K562 (cell line): ENCODE data around the gene UNC80. TPM values are rescaled to one million over a fixed set of nuclear protein-coding genes. Genes with fewer than 3 reads are reported as not detected.

ENCODE experiments used
- ATAC-seq: fragments of 200-7000 bp; cut with Tn5 transposase; 3 replicates; pipeline ENCODE4 v1.9.1; 2020; ENCODE audit warnings: moderate library complexity
- BruUV-seq: library from RNA; stranded (reverse); fragments of 400-500 nt; replicated peaks from 2 replicates; lab custom pipeline; 2021; lab: Mats Ljungman, UMichigan
- CTCF ChIA-PET: fragments of 300-600 bp; formaldehyde crosslinking; extraction: SDS; loops from one replicate; lab custom pipeline; 2021; ENCODE audit warnings: low intra/inter-chr PET ratio; lab: Yijun Ruan, JAX
- POLR2A ChIA-PET: fragments of 300-600, 350-650 bp; sonication (Branson Sonifier 250); formaldehyde crosslinking; extraction: SDS; loops from one replicate; lab custom pipeline; 2021; ENCODE audit warnings: antibody characterized with exemption, inconsistent platforms; lab: Yijun Ruan, JAX
- DNase-seq, 4 experiments: peaks; one replicate each; pipeline versions ENCODE4 v3.0.0 to v3.0.0-alpha.2; 2011 to 2018; ENCODE audit warnings: low spot score in 3 of 4, mixed read lengths in 3 of 4; ENCODE audit errors: extremely low read depth in 1 of 4
- FAIRE-seq: peaks from 2 replicates; lab custom pipeline; 2011; peaks lifted over from hg19 to GRCh38; lab: Jason Lieb, UNC
- H2AFZ ChIP-seq: 2 replicates; pipeline ENCODE4 v1.6.0; 2011; ENCODE audit warnings: low read depth, low read length, control low read depth, inconsistent platforms
- H3K27ac ChIP-seq: fragments of 200-600 bp; 3 replicates; pipeline ENCODE4 v1.8.0; 2011; ENCODE audit warnings: low read depth, mild to moderate bottlenecking, control low read depth, inconsistent platforms, low read length, moderate library complexity, mixed read lengths; ENCODE audit errors: extremely low read depth
- H3K27me3 ChIP-seq, 2 experiments: fragments of 300-600 bp in 1 of 2; 2 replicates in 1 of 2; 3 replicates in 1 of 2; pipeline versions ENCODE4 v1.6.0 to v1.8.0; 2011; ENCODE audit warnings: inconsistent platforms in 2 of 2, low read length in 2 of 2, mild to moderate bottlenecking in 1 of 2, mixed read lengths in 1 of 2, moderate library complexity in 1 of 2; ENCODE audit not compliant: control insufficient read depth in 2 of 2, insufficient read depth in 2 of 2
- H3K36me3 ChIP-seq: fragments of 300-600 bp; 3 replicates; pipeline ENCODE4 v1.8.0; 2011; ENCODE audit warnings: mild to moderate bottlenecking, low read length, inconsistent platforms; ENCODE audit not compliant: control insufficient read depth, insufficient read depth
- H3K4me1 ChIP-seq, 2 experiments: fragments of 200-600 bp in 1 of 2; replicated peaks in 1 of 2; 2 replicates in 1 of 2; 3 replicates in 1 of 2; pipeline versions ENCODE4 v1.5.1 to v1.8.0; 2011; ENCODE audit warnings: inconsistent platforms in 2 of 2, low read length in 2 of 2, mild to moderate bottlenecking in 1 of 2, mixed read lengths in 1 of 2, moderate library complexity in 1 of 2; ENCODE audit not compliant: control insufficient read depth in 2 of 2, insufficient read depth in 2 of 2
- H3K4me2 ChIP-seq: 2 replicates; pipeline ENCODE4 v1.6.1; 2011; ENCODE audit warnings: low read length, control low read depth, inconsistent platforms, mixed read lengths; ENCODE audit not compliant: insufficient read depth
- H3K4me3 ChIP-seq: fragments of 200-600 bp; sonication (generic), shearing (Covaris generic); 2 replicates; pipeline ENCODE4 v1.5.1; 2016; ENCODE audit warnings: control low read depth, inconsistent platforms
- H3K79me2 ChIP-seq: fragments of 200-600 bp; 3 replicates; pipeline ENCODE4 v1.8.0; 2011; ENCODE audit warnings: low read length, inconsistent platforms; ENCODE audit not compliant: control insufficient read depth, insufficient read depth
- H3K9ac ChIP-seq, 2 experiments: 2 replicates each; pipeline versions ENCODE4 v1.6.0 to v1.6.1; 2011; ENCODE audit warnings: low read depth in 2 of 2, low read length in 2 of 2, control low read depth in 1 of 2, inconsistent platforms in 1 of 2, mild to moderate bottlenecking in 1 of 2, mixed read lengths in 1 of 2; ENCODE audit not compliant: insufficient read depth in 1 of 2
- H3K9me1 ChIP-seq: one replicate; pipeline ENCODE4 v1.6.0; 2011; ENCODE audit warnings: inconsistent platforms, mild to moderate bottlenecking, low read length, moderate library complexity; ENCODE audit not compliant: control insufficient read depth, insufficient read depth
- H3K9me3 ChIP-seq: replicated peaks from 2 replicates; pipeline ENCODE4 v1.5.1; 2011; ENCODE audit warnings: low read depth, low read length, inconsistent platforms; ENCODE audit not compliant: control insufficient read depth, insufficient read depth
- H4K20me1 ChIP-seq: replicated peaks from 2 replicates; pipeline ENCODE4 v1.6.1; 2011; ENCODE audit warnings: low read length, inconsistent platforms, mixed read lengths; ENCODE audit not compliant: control insufficient read depth, insufficient read depth
- ATF2 ChIP-seq: sonication (generic); formaldehyde crosslinking; IDR thresholded peaks from 2 replicates; pipeline ENCODE4 v1.8.1; 2022; ENCODE audit warnings: missing genetic modification reagents
- ELK3 ChIP-seq: fragments of 450-650 bp; formaldehyde crosslinking; IDR thresholded peaks from 2 replicates; pipeline ENCODE4 v1.4.0; 2020; ENCODE audit warnings: mild to moderate bottlenecking
- GABPB1 ChIP-seq: sonication (generic); formaldehyde crosslinking; IDR thresholded peaks from 2 replicates; pipeline ENCODE4 v1.8.0; 2022; ENCODE audit warnings: mild to moderate bottlenecking, missing genetic modification reagents
- LEF1 ChIP-seq: fragments of 450-650 bp; IDR thresholded peaks from 2 replicates; pipeline ENCODE4 v1.6.1; 2016; ENCODE audit warnings: mild to moderate bottlenecking
- TCF15 ChIP-seq: fragments of 250-450 bp; sonication (Bioruptor Pico); IDR thresholded peaks from 2 replicates; pipeline ENCODE4 v1.8.0; 2022; ENCODE audit warnings: moderate library complexity, mild to moderate bottlenecking, inconsistent platforms
- THAP12 ChIP-seq: fragments of 250-450 bp; sonication (Bioruptor Pico); IDR thresholded peaks from 2 replicates; pipeline ENCODE4 v1.9.0; 2021; ENCODE audit warnings: mild to moderate bottlenecking, inconsistent platforms
- TRIM25 ChIP-seq: fragments of 450-650 bp; IDR thresholded peaks from 2 replicates; pipeline ENCODE4 v1.7.0; 2016; ENCODE audit warnings: borderline replicate concordance
- WGBS: fragments of 100-300 bp; shearing (Covaris generic); methylation state at CpG from one replicate; pipeline ENCODE4 v1.1.6; 2016; ENCODE audit warnings: low coverage, mixed read lengths; ENCODE audit not compliant: insufficient coverage; ENCODE audit errors: missing lambda C conversion rate; 5-methylcytosine and 5-hydroxymethylcytosine counted together
- in situ Hi-C: fragments of 300-500 bp; cut with MboI; formaldehyde crosslinking; loops from 4 replicates; pipeline ENCODE4 v1.15.0; 2018; ENCODE audit warnings: inconsistent platforms, mixed read lengths
- intact Hi-C: fragments of 100-400 bp; cut with micrococcal nuclease; formaldehyde crosslinking; loops from 2 replicates; pipeline ENCODE4 v1.14.2; 2022
- polyA plus RNA-seq, 8 experiments: library from polyadenylated mRNA; depleted of rRNA in 4 of 8; stranded (reverse) in 5 of 8; unstranded in 3 of 8; fragments of >200 nt; fragmentation: Nextera tagmentation in 2 of 8; fragmentation: Illumina TruSeq in 1 of 8; extraction: Ambion mirVana in 2 of 8; extraction: Trizol in 1 of 8; gene quantifications; 2 replicates each; pipeline versions ENCODE4 v1.2.1 to v1.2.3, GENCODE V29; 2011 to 2014; ENCODE audit warnings: inconsistent platforms in 1 of 8, missing spikeins in 1 of 8
- total RNA-seq, 7 experiments: library from RNA; depleted of rRNA in 6 of 7; stranded (reverse); fragments of >200 nt in 6 of 7; fragmentation: Illumina TruSeq in 2 of 7; extraction: Trizol in 2 of 7; gene quantifications; 2 replicates each; pipeline versions ENCODE4 v1.2.1 to v1.2.3, GENCODE V29; 2011 to 2021; ENCODE audit warnings: low replicate concordance in 1 of 7

The UNC80 gene
- total and polyA plus RNA-seq, 9 of the 15 experiments (the other 6 are each of a cell fraction or from before 2014, with no cell fraction given): under 0.01 to 0.04 (median 0.01) TPM; not detected in 5

- DNase-seq (no peak), ATAC-seq (no peak), FAIRE-seq (no peak)
- H3K27me3 ChIP-seq: no peaks in the 10 kb centered on the region
- H3K27ac ChIP-seq: no peak overlapping the region
- POLR2A ChIA-PET: no interaction called here
- H3K4me1 ChIP-seq: no peaks in the 10 kb centered on the region; a peak in 1 of 5 replicates
- intact Hi-C loops (no loop called here), in situ Hi-C loops (no loop called here)
- H3K9ac ChIP-seq: no peak overlapping the region
- H3K36me3 ChIP-seq: no peaks in the 10 kb centered on the region
- H2AFZ ChIP-seq: no peak overlapping the region
- no TSS peak for BruUV-seq
- no peaks in the 10 kb centered on the region for H3K79me2 ChIP-seq
- no peak overlapping the region for H3K4me3 ChIP-seq
- no peaks in the 10 kb centered on the region for H3K9me1 ChIP-seq
- H3K4me2 ChIP-seq: no peak overlapping the region
- no peak for TF ChIP-seq TCF15 (CRISPR knock-in tag)
- no peak for TF ChIP-seq ELK3
- TF ChIP-seq ATF2 (CRISPR knock-in tag): no peak
- TF ChIP-seq LEF1: no peak
- TF ChIP-seq TRIM25: no peak
- TF ChIP-seq THAP12 (CRISPR knock-in tag): no peak
- no peak for TF ChIP-seq GABPB1 (CRISPR knock-in tag)
- TF ChIP-seq, all 486 proteins: peak for 0
- 0% methylated on average over 2 of the region's 2 CpGs for WGBS
- Histone ChIP-seq H4K20me1 (no peaks in the 10 kb centered on the region), H3K9me3 (no peaks in the 10 kb centered on the region)
- CTCF ChIA-PET: no interaction called here
Observed at GRCh38 chr2:209929369-209929768, 157.7 kb downstream of the UNC80 start.
